ENCODE measurements around the gene MICAL2.

MICAL2 gene

GRCh38 chr11:12235553-12235946 is 125.2 kb downstream of the MICAL2 start:
- no peak for DNase-seq

GRCh38 chr11:12235947-12236743 is 125.8 kb downstream of the MICAL2 start:
- peak; percentile 9 for DNase-seq

- no peak for DNase-seq
Observed at GRCh38 chr11:12236744-12237101, 126.3 kb downstream of the MICAL2 start.

- no peak for DNase-seq
Observed at GRCh38 chr11:12237381-12237784, 127.0 kb downstream of the MICAL2 start.

- no peak for DNase-seq
Observed at GRCh38 chr11:12238420-12238819, 128.0 kb downstream of the MICAL2 start.

GRCh38 chr11:12239396-12239795 is 129.0 kb downstream of the MICAL2 start:
- no peak for DNase-seq

GRCh38 chr11:12239804-12240371 is 129.5 kb downstream of the MICAL2 start:
- no peak for DNase-seq

GRCh38 chr11:12240677-12241076 is 130.3 kb downstream of the MICAL2 start:
- no peak for DNase-seq

GRCh38 chr11:12241401-12241800 is 131.0 kb downstream of the MICAL2 start:
- DNase-seq: no peak

GRCh38 chr11:12241971-12242672 is 131.7 kb downstream of the MICAL2 start:
- DNase-seq: no peak

- DNase-seq: no peak
Observed at GRCh38 chr11:12242966-12243365, 132.6 kb downstream of the MICAL2 start.

- no peak for DNase-seq
Observed at GRCh38 chr11:12243486-12243885, 133.1 kb downstream of the MICAL2 start.

GRCh38 chr11:12243911-12244550 is 133.6 kb downstream of the MICAL2 start:
- DNase-seq: no peak

- DNase-seq: no peak
Observed at GRCh38 chr11:12245091-12245490, 134.7 kb downstream of the MICAL2 start.

- no peak for DNase-seq
Observed at GRCh38 chr11:12245549-12246016, 135.2 kb downstream of the MICAL2 start.

- no peak for DNase-seq
Observed at GRCh38 chr11:12246147-12246546, 135.8 kb downstream of the MICAL2 start.

GRCh38 chr11:12246989-12247388 is 136.6 kb downstream of the MICAL2 start:
- DNase-seq: no peak

GRCh38 chr11:12247543-12248254 is 137.3 kb downstream of the MICAL2 start:
- DNase-seq: no peak

GRCh38 chr11:12248330-12248729 is 137.9 kb downstream of the MICAL2 start:
- DNase-seq: no peak

GRCh38 chr11:12249590-12250260 is 139.3 kb downstream of the MICAL2 start:
- DNase-seq: no peak

GRCh38 chr11:12251666-12252560 is 141.5 kb downstream of the MICAL2 start:
- DNase-seq: no peak

Data from effector CD4-positive, alpha-beta T cell (primary cell).